NCI-H460 (cell line): ENCODE results near the gene B3GAT2. TPM values are rescaled to one million over a fixed set of nuclear protein-coding genes. Genes with fewer than 3 reads are reported as not detected.

Source experiments
- DNase-seq: peaks from one replicate; pipeline ENCODE4 v3.0.0-alpha.2; 2016; ENCODE audit warnings: low read depth; ENCODE audit errors: extremely low read depth
- total RNA-seq: library from RNA; depleted of rRNA; stranded (reverse); fragments of >200 nt; shearing (Covaris generic); gene quantifications from 2 replicates; pipeline ENCODE4 v1.2.3, GENCODE V29; 2014

B3GAT2 gene
- total RNA-seq, 1 experiment from 2014 or later = 0.02 TPM

GRCh38 chr6:70844301-70844700, 112.6 kb downstream of the B3GAT2 start:
- DNase-seq = no peak

GRCh38 chr6:70843328-70843918, 113.4 kb downstream of the B3GAT2 start:
- DNase-seq = no peak

- DNase-seq = no peak
Observed at GRCh38 chr6:70842541-70842940, 114.3 kb downstream of the B3GAT2 start.

GRCh38 chr6:70841112-70841511, 115.7 kb downstream of the B3GAT2 start:
- no peak for DNase-seq

GRCh38 chr6:70839286-70840266, 117.3 kb downstream of the B3GAT2 start:
- no peak for DNase-seq

GRCh38 chr6:70838907-70839285, 118.0 kb downstream of the B3GAT2 start:
- DNase-seq = no peak

- DNase-seq = no peak
Observed at GRCh38 chr6:70834520-70834919, 122.3 kb downstream of the B3GAT2 start.

GRCh38 chr6:70831427-70831826, 125.4 kb downstream of the B3GAT2 start:
- no peak for DNase-seq

- no peak for DNase-seq
Observed at GRCh38 chr6:70823651-70824050, 133.2 kb downstream of the B3GAT2 start.

- DNase-seq = no peak
Observed at GRCh38 chr6:70821751-70822150, 135.1 kb downstream of the B3GAT2 start.

- DNase-seq = no peak
Observed at GRCh38 chr6:70820778-70821177, 136.1 kb downstream of the B3GAT2 start.

- no peak for DNase-seq
Observed at GRCh38 chr6:70819646-70820045, 137.2 kb downstream of the B3GAT2 start.

GRCh38 chr6:70813885-70814284, 143.0 kb downstream of the B3GAT2 start:
- DNase-seq = no peak

- DNase-seq = no peak
Observed at GRCh38 chr6:70811788-70812187, 145.1 kb downstream of the B3GAT2 start.
